GM18511 (cell line): ENCODE results near the gene ALG14.
"Not testable (repeated sequence)": the region's sequence is repeated elsewhere in the genome, so short reads cannot be mapped to it uniquely, and the experiment has no call there.

ENCODE experiments used
- ATAC-seq: cut with Tn5 transposase; IDR thresholded peaks from one replicate; pipeline ENCODE4 v1.9.1; 2021; ENCODE audit warnings: mild to moderate bottlenecking, moderate library complexity; ENCODE audit not compliant: unreplicated experiment

ALG14 gene

DNA sequence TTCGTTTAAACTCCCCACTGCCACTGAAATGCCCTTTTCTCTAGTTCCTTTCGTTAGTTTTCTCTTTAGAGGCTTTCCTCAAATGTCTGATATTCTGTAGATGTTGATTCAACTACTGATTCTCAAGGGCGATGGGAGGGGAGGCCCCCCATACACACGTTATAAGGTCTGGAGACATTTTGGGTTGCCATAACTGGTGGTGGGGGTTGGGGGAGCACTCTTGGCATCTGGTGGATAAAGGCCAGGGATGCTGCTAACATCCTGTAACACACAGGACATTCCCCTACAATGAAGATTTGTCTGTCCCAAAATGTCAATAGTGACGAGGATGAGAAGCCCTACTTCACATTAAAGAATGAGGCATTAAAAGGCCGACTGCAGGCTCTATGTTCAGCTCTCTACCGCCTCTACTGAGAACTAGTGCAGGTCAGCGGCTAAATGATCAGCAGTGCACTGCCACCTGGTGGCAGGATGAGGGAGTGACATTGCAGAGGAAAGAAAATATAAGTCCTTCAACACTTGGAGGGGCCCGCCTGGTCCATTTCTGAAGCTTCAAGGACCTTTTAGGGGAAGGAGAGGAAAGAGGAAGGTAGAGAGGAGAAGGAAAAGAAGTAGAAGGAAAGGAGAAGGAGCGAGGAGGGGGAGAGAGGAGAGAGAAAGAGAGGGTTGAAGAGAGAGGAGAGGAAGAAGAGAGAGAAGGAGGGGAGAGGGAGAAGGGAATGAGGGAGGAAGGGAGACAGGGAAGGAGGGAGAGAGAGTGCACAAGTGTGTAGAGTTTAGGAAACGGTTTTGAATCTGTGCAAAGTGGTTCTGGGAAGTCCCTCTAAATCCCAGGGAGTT, 29.4 kb downstream of the ALG14 start:
- ATAC-seq, result peak; percentile 94

DNA sequence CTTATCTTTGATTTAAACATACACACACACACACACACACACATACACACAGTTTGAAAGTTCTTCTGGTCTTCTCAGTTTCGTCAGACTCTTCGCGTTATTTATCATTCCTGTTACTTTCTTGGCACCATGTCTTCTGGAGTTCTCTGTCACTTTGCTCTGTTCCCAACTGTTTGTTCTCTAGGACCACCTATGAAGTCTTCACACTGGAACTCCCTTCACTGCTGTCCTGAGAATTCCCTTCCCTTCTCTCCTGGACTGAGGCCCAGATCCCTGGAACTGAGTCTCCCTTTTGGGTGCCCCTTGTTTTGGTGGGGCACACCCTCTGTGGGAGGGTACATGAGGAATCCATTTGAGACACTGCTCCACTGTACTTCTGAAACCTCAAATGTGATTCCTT, 30.5 kb downstream of the ALG14 start:
- ATAC-seq, result no peak

DNA sequence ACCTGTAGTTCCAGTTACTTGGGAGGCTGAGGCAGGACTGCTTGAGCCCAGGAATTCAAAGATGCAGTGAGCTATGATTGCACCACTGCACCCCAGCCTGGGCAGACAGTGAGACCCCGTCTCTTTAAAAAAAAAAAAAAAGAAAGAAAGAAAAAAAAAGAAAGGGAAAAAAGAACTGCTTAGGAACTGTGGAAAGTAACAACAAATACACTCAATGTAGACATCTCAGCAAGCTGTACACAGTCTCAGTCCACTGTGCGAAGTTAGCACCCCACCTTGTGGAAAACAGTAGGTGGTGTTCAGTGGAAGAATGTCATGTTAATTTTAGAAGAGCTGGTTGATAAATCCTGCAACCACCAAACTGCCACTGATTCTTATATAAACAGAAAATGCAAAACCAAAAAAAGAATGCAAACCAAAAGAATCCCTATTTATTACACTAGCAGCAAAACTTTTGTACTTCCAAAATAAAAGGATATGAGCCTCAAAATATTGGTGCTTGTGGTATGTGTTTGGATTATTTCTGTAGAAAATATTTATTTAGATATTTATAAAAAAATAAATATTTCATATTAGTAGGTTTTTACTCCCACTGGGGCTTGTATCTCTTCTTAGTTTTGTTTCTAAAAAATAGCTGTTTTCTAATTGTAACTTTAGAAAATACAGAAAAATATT, 31.1 kb downstream of the ALG14 start:
- peak; percentile 61 for ATAC-seq

DNA sequence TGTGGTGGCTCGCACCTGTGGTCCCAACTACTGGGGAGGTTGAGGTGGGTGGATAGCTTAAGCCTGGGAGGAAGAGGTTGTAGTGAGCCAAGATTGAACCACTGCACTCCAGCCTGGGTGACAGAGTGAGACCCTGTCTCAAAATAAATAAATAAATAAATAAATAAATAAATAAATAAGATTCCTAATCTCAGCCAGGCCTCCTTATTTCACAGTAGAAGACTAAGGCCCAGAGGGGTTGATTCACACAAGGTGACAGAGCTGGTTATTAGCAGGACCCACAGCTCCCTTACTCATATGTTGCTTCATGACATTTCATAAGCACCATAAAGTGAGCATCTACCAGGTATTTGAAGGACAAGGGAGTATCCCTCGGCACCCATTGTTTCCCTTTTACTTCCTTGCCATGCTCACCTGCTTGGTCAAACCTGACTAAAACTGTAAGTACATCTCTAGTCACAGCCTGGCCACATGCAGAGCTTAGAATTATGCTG, 32.7 kb downstream of the ALG14 start:
- no peak for ATAC-seq

DNA sequence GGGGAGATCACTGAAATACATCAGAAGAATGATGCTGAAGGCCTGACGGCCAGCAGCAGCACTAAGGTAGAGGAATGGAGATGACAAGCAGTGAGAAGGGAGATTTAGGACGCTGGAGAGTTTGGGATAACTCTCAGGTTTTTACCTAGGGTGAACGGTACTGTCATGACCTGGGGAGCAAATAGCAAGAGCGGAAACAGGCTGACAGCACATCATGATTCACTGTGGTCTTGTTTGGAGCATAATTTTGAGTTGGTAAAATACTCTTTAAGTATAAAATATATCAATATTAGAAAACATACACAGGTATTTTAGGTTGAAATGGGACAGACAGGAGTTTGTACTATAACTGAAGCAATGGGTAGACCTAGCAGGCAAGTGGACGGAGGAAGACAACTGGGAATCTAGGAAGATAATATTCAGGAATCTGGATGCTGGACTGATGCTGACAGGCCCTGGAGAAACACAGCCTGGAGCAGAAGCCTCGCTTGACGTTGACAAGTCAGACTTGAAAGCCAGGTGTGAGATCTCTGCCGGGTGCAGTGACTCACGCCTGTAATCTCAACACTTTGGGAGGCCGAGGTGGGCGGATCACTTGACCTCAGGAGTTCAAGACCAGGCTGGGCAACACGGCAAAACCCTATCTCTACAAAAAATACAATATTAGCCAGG, 33.3 kb downstream of the ALG14 start:
- ATAC-seq, result no peak

DNA sequence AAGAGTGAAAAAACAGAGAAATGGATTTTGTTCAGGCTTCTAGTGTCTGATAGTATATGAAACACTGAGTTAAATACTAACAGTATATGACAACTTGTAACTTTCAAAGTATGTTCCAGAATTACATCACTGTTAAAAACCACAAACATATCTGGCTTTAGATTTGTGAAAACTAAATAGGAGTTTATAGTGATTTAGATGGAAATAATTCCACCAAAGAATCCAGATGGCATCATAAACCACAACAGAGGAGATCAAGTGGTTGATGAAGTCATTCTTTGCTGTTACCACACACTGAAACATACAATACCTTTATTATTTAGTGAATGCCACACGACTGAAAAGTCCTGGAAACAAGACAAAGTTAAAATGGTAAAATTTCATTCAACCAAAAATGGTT, 37.2 kb downstream of the ALG14 start:
- no peak for ATAC-seq

DNA sequence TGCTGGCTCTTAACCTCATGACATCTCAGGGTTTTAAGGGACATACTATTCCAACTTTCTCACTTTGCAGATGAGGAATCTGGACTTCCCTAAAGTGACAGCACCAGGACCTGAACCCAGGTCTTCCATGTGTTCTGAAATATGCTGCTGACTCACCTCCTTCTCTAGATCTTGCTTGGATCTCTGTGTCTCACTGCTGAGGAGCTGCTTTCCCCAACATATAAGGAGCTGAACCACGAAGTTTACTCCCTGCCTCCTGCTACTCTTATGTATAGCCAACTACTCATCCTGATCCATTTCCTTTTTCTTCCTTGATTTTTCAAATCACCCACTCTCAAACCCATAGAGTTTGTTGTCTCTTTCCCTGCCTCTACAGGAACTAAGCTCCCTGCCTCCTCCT, 38.2 kb downstream of the ALG14 start:
- ATAC-seq, result no peak

DNA sequence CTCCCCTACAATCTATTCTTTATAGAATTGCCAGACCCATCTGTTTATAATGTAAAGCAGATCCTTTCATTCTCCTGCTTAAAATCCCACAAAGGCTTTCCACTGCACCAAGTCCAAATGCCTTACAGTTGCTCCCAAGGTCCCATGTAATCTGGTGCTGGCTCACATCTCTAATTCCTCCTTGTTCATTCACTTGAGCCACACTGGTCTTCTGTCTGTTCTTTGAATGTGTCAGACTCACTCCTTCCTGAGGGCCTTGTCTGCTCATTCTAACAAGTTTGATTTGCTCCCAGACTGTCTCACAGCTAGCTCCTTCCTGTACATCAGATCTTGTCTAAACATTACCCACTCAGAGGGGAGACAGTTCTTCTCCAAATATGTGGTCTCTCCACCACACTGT, 38.9 kb downstream of the ALG14 start:
- no peak for ATAC-seq

DNA sequence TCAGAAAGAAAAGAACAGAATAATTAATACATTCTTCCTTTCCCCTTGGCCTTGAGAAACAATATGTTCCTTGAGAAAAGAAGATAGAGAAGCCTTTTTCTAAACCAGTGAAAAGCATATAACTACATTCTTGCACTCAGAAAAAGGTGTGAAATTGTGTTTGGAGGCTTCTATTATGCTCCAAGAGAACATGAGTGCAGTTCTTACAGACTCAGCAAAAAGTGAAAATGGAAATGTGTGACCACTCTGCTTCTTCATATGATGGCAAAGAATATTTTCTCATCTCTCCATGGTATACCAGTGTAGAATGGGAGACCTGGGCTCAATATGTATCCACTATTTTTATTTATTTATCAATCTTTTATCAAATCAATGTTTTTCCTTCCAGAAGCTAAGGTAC, 43.2 kb downstream of the ALG14 start:
- no peak for ATAC-seq

DNA sequence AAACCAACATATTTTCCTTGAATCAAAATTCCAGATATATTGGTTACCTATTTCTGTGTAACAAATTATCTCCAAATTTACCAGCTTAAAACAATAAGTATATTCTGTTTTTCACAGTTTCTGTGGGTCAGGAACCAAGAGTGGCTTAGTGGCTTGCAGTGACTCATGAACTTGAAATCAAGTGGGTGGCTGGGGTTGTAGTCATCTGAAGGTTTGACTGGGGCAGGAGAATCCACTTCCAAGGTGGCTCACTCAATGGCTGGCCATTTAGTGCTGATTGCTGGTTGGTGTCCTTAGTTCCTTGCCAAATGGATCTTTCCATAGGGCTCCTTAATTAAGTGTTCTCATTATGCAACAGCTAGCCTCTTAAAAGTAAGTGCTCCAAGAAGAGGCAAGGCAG, 43.8 kb downstream of the ALG14 start:
- no peak for ATAC-seq

DNA sequence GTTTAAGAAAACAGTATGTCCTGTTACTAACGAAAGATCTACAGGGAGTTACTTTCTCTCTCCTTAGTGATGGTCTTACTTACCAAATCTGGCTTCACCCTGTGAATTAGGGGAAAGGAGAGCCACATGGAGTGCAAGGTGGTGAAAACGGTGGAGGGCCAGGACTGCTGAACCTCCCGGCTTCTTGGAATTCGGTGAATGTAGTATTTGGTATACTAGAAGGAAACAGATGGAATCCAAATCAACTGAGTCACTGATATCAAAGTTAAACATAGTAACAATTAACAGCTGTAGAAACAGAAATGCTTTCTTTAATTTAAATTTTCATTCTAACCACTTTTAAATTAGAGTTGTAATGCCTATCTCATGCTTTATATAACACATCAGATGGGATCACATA, 45.7 kb downstream of the ALG14 start:
- ATAC-seq, result no peak

DNA sequence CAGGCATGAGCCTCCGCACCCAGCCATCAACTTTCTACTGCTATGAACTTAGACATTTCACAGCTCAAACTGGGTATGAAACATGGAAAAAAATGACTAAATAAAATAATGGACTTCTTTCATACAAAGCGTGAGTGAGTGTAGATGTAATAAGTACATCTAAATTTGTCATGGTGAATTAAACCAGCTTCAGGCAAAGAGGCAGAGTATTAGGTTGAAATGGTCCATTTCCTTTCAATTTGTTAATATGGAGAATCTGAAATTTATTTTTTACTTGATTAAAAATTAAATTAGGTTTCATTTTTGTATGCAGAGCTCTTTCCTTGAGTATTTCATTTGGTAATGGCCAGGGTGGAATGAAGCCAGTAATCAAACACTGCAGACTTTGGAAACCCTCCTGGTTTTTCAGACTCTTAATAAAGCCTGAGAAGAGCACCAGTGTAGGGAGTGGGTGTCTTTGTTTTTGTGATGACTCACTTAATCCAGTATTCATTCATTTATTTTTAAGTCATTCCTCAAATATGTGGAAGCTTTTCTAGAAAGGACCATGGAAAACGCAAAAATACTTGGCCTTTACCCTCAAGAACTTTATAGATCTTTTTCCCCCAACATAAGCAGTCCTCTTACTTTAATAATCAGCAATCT, 49.2 kb downstream of the ALG14 start:
- no peak for ATAC-seq

DNA sequence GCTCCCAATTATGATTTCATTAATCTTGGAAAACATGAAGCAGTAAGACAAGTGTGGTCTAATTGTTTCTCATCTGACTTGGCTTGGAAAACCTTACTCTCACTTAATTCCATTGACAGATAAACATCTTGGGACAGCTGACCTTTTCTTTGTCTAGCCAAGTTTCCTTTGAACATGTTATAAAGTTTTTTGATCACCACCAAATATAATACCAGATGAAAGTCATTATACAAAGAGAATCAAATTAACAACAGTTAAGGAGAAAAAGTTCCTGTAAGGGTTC, 50.2 kb downstream of the ALG14 start:
- no peak for ATAC-seq

DNA sequence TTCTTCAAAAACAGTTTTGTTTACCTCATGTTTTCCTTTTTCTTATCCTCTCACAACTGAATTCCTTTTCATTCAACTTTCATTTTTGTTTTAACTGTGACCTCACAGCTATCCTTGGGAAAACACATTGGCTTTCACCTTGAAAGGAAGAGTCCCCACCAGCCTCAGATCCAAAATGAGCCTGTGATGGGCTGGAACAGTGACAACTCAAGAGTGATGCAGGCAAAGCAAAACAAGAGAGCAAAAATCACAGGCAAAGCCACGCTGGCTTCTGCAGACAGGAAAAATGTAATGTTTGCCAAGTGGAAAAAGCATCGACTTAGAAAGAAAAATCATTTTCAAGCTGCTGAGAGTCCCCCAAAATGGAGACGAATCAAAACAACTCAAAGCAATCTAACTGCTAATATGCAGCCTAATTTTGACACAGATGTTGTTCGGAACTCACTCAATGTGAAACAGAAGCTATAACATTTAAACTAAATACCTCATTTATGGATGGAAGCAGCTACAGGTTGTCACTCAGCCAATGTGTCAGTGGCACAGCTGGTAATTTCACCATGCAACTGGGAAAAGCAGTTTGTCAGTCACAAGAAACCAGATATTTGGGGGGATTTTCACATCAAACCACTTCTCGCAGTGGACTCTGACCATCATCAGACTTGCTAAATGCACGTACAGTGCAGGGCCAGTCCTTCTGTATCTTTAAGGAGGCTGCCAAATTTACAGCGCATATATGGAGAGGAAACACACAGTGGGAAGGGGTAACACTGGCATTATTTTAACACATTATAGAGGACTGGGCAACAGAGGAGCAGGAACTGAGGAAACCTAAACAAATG, 50.7 kb downstream of the ALG14 start:
- no peak for ATAC-seq

DNA sequence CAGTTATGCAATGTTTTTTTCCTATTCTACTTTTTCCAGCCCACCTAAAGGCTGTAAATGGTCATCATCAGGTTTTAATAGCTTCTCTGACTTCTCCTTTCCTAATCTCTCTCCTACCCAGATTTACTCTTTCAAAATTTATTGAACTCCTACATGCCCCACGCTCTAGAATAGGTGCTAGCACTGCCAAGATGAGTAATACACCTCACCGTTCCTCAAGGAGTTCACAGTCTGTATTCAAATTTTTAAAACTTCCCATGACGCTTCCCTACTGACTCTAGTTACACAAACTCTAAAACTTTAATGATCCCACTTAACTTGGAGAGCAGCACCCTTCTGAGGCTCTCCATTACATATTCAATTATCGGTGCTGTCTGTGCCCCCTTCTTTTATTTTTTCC, 51.6 kb downstream of the ALG14 start:
- ATAC-seq, result no peak

DNA sequence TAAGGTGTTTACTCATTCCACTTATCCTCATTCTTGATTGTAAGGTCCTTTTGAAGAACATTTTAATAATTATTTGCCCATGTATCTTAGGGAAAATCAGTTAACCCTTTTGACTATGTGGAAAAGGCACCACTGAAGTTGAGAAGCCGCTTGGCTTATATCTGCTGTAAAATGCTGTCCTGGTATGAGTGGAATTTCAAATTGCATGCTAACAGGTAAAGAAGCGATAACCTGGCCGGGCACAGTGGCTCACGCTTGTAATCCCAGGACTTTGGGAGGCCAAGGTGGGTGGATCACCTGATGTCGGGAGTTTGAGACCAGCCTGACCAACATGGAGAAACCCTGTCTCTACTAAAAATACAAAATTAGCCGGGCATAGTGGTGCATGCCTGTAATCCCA, 53.3 kb downstream of the ALG14 start:
- not testable (repeated sequence) for ATAC-seq

DNA sequence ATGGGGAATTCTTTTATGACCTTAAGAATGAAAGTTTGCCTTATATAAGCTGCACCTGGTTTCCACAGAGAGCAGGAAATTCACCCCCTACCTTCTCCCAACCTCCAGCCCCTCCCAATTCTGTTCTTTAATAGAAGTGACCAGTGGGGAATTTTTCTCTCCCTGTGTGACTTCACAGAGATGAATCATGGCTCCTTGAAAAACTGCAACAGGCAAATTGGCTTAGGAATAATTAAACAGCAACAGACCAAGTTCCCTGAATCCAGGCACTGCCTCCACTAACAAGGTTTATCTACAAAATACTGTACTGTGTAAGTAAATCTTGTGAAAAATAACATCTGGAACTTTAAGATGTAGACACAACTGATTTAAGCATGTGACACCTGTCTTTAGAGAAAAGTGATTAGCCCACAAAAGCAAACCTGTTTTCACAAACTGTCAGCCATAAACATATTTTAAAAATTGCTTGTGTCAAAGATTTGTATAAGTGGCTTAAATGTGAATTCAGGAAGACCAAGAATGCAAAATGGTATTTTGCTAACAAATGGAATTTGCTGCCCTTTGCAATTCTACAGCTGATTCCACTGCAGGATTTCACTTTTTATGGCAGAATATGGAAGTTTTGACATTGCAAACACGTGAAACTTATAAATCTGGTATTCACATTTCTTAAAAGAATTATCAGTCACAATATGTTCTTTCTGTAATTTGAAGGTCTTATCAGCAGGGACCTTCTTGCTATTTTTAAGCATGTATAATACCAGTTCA, 54.0 kb downstream of the ALG14 start:
- no peak for ATAC-seq

DNA sequence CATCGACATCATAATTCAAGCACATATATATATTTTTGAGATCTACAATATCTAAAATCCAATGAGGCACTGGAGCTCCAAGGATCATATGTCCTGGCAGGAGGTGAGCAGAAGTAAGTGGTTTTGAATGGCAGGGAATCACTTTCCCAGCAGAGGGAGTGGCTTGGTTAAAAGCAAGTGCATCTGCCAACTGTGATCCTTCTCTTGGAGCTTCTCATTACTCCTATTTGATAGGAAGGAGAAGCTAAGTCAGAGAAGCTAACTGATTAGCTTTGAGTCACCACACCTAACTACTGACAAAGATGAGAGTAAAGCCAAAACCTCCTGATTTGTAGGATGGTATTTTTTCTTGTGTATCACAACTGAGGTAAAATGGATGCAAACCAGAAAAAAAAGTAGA, 55.0 kb downstream of the ALG14 start:
- ATAC-seq, result no peak

DNA sequence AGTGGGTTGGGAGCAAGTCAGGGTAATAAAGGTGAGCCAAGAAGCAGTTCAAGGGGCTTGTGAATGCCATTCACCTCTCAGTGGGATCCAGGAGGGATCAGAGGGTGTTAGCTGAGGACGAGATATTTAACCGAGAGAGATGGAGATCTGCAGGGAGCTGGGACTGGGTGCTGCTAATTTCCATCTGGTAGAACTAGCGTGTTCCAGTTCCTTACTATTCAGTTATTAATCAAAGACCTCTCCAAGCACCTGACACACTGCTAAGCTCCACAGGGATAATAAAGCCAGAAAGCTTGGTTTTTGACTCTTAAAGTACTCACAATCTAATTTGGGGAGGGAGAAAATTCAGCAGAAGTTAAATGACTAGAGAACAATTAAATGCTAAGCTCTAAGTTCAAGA, 57.7 kb downstream of the ALG14 start:
- ATAC-seq, result no peak
